Activated naive CD4-positive, alpha-beta T cell treated with anti-CD3 and anti-CD28 coated beads, Interleukin-2, amount 10 ng/mL, durations not matched to agents 7 days and 5 days (primary cell): ENCODE measurements around the gene GABRR3.

Experiments used
- CTCF ChIA-PET: fragments of 350-600 bp; sonication (Branson Sonifier 250); formaldehyde crosslinking; loops from one replicate; lab custom pipeline; 2021; ENCODE audit warnings: antibody characterized with exemption; lab: Charles Lee
- DNase-seq: peaks from one replicate; pipeline ENCODE4 v3.0.0-alpha.2; 2020
- H3K27ac Mint-ChIP-seq: one replicate; pipeline ENCODE4 v1.8.0; 2021; ENCODE audit warnings: mild to moderate bottlenecking, moderate library complexity, mixed read lengths
- H3K27me3 Mint-ChIP-seq: one replicate; pipeline ENCODE4 v1.8.0; 2021; ENCODE audit warnings: mild to moderate bottlenecking, mixed read lengths
- H3K36me3 Mint-ChIP-seq: one replicate; pipeline ENCODE4 v1.8.0; 2021; ENCODE audit warnings: mixed read lengths
- H3K4me1 Mint-ChIP-seq: one replicate; pipeline ENCODE4 v1.8.0; 2021; ENCODE audit warnings: mixed read lengths
- H3K4me3 Mint-ChIP-seq: one replicate; pipeline ENCODE4 v1.8.0; 2021; ENCODE audit warnings: mild to moderate bottlenecking, moderate library complexity, mixed read lengths
- H3K9me3 Mint-ChIP-seq: one replicate; pipeline ENCODE4 v1.8.0; 2021; ENCODE audit warnings: mixed read lengths

Gene GABRR3

GRCh38 chr3:98035208-98035607 is at the start of gene GABRR3:
Gene GABRR3, minus strand, starts transcription at chr3:98035315. Its CDS starts 328 bp downstream, at chr3:98034987.
- no peak for DNase-seq
- no peaks in the 10 kb centered on the region for H3K9me3 Mint-ChIP-seq
- no peak within 1 kb of the TSS for H3K4me3 Mint-ChIP-seq
- H3K36me3 Mint-ChIP-seq = no peaks in the 10 kb centered on the region
- CTCF ChIA-PET = no interaction called here
- H3K4me1 Mint-ChIP-seq = peaks cover 22% of the 10 kb centered on the region
- H3K27me3 Mint-ChIP-seq = peaks cover 4% of the 10 kb centered on the region
- H3K27ac Mint-ChIP-seq = no peak within 1 kb of the TSS

GRCh38 chr3:98073486-98073885 is 38.4 kb upstream of the GABRR3 start:
- no peaks in the 10 kb centered on the region for H3K4me1 Mint-ChIP-seq
- H3K4me3 Mint-ChIP-seq = no peak overlapping the region
- H3K27me3 Mint-ChIP-seq = no peaks in the 10 kb centered on the region
- CTCF ChIA-PET = no interaction called here
- DNase-seq = no peak
- H3K9me3 Mint-ChIP-seq = no peaks in the 10 kb centered on the region
- H3K27ac Mint-ChIP-seq = no peak overlapping the region
- H3K36me3 Mint-ChIP-seq = no peaks in the 10 kb centered on the region

GRCh38 chr3:98070840-98071239 is 35.7 kb upstream of the GABRR3 start:
- CTCF ChIA-PET = no interaction called here
- no peaks in the 10 kb centered on the region for H3K9me3 Mint-ChIP-seq

GRCh38 chr3:98068824-98069223 is 33.7 kb upstream of the GABRR3 start:
- Mint-ChIP-seq H3K4me1 (no peaks in the 10 kb centered on the region), H3K27ac (no peak overlapping the region), H3K4me3 (no peak overlapping the region), H3K9me3 (no peaks in the 10 kb centered on the region), H3K27me3 (peaks cover 7% of the 10 kb centered on the region), H3K36me3 (no peaks in the 10 kb centered on the region)
- CTCF ChIA-PET = no interaction called here
- no peak for DNase-seq

More at GRCh38 chr3:98070840-98071239, 35.7 kb upstream of the GABRR3 start:
- Mint-ChIP-seq H3K27me3 (no peaks in the 10 kb centered on the region), H3K4me3 (no peak overlapping the region), H3K4me1 (no peaks in the 10 kb centered on the region), H3K27ac (no peak overlapping the region), H3K36me3 (no peaks in the 10 kb centered on the region)
- no peak for DNase-seq

GRCh38 chr3:98058244-98058960 is 23.3 kb upstream of the GABRR3 start:
- Mint-ChIP-seq H3K27me3 (peaks cover 11% of the 10 kb centered on the region), H3K4me3 (no peak overlapping the region), H3K9me3 (no peaks in the 10 kb centered on the region), H3K4me1 (no peaks in the 10 kb centered on the region), H3K27ac (no peak overlapping the region), H3K36me3 (no peaks in the 10 kb centered on the region)
- CTCF ChIA-PET = no interaction called here
- DNase-seq = no peak

- no peaks in the 10 kb centered on the region for H3K9me3 Mint-ChIP-seq
- no peak overlapping the region for H3K27ac Mint-ChIP-seq
- H3K27me3 Mint-ChIP-seq = peaks cover 11% of the 10 kb centered on the region
- DNase-seq = no peak
- H3K36me3 Mint-ChIP-seq = no peaks in the 10 kb centered on the region
- no peak overlapping the region for H3K4me3 Mint-ChIP-seq
- CTCF ChIA-PET = no interaction called here
- H3K4me1 Mint-ChIP-seq = no peaks in the 10 kb centered on the region
Observed at GRCh38 chr3:98057631-98058030, 22.5 kb upstream of the GABRR3 start.

- Mint-ChIP-seq H3K4me3 (no peak overlapping the region), H3K27ac (no peak overlapping the region), H3K36me3 (no peaks in the 10 kb centered on the region), H3K9me3 (no peaks in the 10 kb centered on the region), H3K4me1 (no peaks in the 10 kb centered on the region), H3K27me3 (peaks cover 11% of the 10 kb centered on the region)
- CTCF ChIA-PET = no interaction called here
- no peak for DNase-seq
Observed at GRCh38 chr3:98056035-98056434, 20.9 kb upstream of the GABRR3 start.

GRCh38 chr3:98049271-98049670 is 14.2 kb upstream of the GABRR3 start:
- Mint-ChIP-seq H3K27ac (no peak overlapping the region), H3K9me3 (no peaks in the 10 kb centered on the region), H3K36me3 (no peaks in the 10 kb centered on the region), H3K27me3 (no peaks in the 10 kb centered on the region), H3K4me1 (no peaks in the 10 kb centered on the region), H3K4me3 (no peak overlapping the region)
- CTCF ChIA-PET = no interaction called here
- DNase-seq = no peak

GRCh38 chr3:98048586-98048985 is 13.5 kb upstream of the GABRR3 start:
- no peak overlapping the region for H3K27ac Mint-ChIP-seq
- CTCF ChIA-PET = interaction anchor here (1.4 kb wide), 1 partner anchor 281 kb away, joined by 5 read pairs; no protein-coding TSS in a partner anchor
- H3K36me3 Mint-ChIP-seq = no peaks in the 10 kb centered on the region
- H3K27me3 Mint-ChIP-seq = no peaks in the 10 kb centered on the region
- H3K9me3 Mint-ChIP-seq = no peaks in the 10 kb centered on the region
- H3K4me1 Mint-ChIP-seq = no peaks in the 10 kb centered on the region
- no peak for DNase-seq
- H3K4me3 Mint-ChIP-seq = no peak overlapping the region

GRCh38 chr3:98041350-98041749 is 6.2 kb upstream of the GABRR3 start:
- no peak overlapping the region for H3K27ac Mint-ChIP-seq
- CTCF ChIA-PET = interaction anchor here (1.0 to 4.4 kb wide), 6 partner anchors 144 to 772 kb away, joined by 3 to 65 read pairs (median 8); no protein-coding TSS in a partner anchor
- H3K4me1 Mint-ChIP-seq = peaks cover 22% of the 10 kb centered on the region
- no peak for DNase-seq
- H3K36me3 Mint-ChIP-seq = no peaks in the 10 kb centered on the region
- H3K4me3 Mint-ChIP-seq = no peak overlapping the region
- peaks cover 5% of the 10 kb centered on the region for H3K9me3 Mint-ChIP-seq
- H3K27me3 Mint-ChIP-seq = peaks cover 26% of the 10 kb centered on the region

GRCh38 chr3:98039322-98040024 is 4.4 kb upstream of the GABRR3 start:
- H3K4me3 Mint-ChIP-seq = peak overlapping the region; percentile 80
- H3K9me3 Mint-ChIP-seq = peaks cover 5% of the 10 kb centered on the region
- H3K4me1 Mint-ChIP-seq = peaks cover 22% of the 10 kb centered on the region
- no peaks in the 10 kb centered on the region for H3K36me3 Mint-ChIP-seq
- peak; percentile 84 for DNase-seq
- peaks cover 31% of the 10 kb centered on the region for H3K27me3 Mint-ChIP-seq
- CTCF ChIA-PET = interaction anchor here (0.8 to 4.4 kb wide), 17 partner anchors 8 to 774 kb away, joined by 3 to 65 read pairs (median 4); no protein-coding TSS in a partner anchor
- H3K27ac Mint-ChIP-seq = peak overlapping the region; percentile 90

GRCh38 chr3:98038876-98039275 is 3.8 kb upstream of the GABRR3 start:
- CTCF ChIA-PET = interaction anchor here (0.6 to 4.4 kb wide), 19 partner anchors 9 to 618 kb away, joined by 3 to 65 read pairs (median 4); partner anchors contain the start of gene CRYBG3
- Mint-ChIP-seq H3K36me3 (no peaks in the 10 kb centered on the region), H3K4me3 (peak overlapping the region; percentile 80), H3K27ac (peak overlapping the region; percentile 90), H3K4me1 (peaks cover 22% of the 10 kb centered on the region), H3K9me3 (peaks cover 5% of the 10 kb centered on the region), H3K27me3 (peaks cover 31% of the 10 kb centered on the region)
- DNase-seq = no peak

GRCh38 chr3:98038286-98038685 is 3.2 kb upstream of the GABRR3 start:
- H3K27me3 Mint-ChIP-seq = peaks cover 29% of the 10 kb centered on the region
- peaks cover 22% of the 10 kb centered on the region for H3K4me1 Mint-ChIP-seq
- CTCF ChIA-PET = interaction anchor here (0.6 to 4.4 kb wide), 13 partner anchors 12 to 619 kb away, joined by 3 to 65 read pairs (median 4); partner anchors contain the start of gene CRYBG3
- DNase-seq = no peak
- H3K4me3 Mint-ChIP-seq = no peak overlapping the region
- H3K9me3 Mint-ChIP-seq = peaks cover 5% of the 10 kb centered on the region
- no peaks in the 10 kb centered on the region for H3K36me3 Mint-ChIP-seq
- peak overlapping the region; percentile 59 for H3K27ac Mint-ChIP-seq

GRCh38 chr3:98034486-98034885 is 629 bp downstream of the GABRR3 start:
- H3K27ac Mint-ChIP-seq = no peak overlapping the region
- H3K36me3 Mint-ChIP-seq = peaks cover under 1% of the 10 kb centered on the region
- DNase-seq = no peak
- no peak overlapping the region for H3K4me3 Mint-ChIP-seq
- CTCF ChIA-PET = interaction anchor here (1.2 kb wide), 1 partner anchor 139 kb away, joined by 3 read pairs; no protein-coding TSS in a partner anchor
- peaks cover 24% of the 10 kb centered on the region for H3K4me1 Mint-ChIP-seq
- no peaks in the 10 kb centered on the region for H3K9me3 Mint-ChIP-seq
- H3K27me3 Mint-ChIP-seq = peaks cover 4% of the 10 kb centered on the region
